GM21447 (cell line): Measurements from ENCODE around the gene IL5.
"Not testable (repeated sequence)": the region's sequence is repeated elsewhere in the genome, so short reads cannot be mapped to it uniquely, and the experiment has no call there.

Experiments used
- ATAC-seq: cut with Tn5 transposase; IDR thresholded peaks from one replicate; pipeline ENCODE4 v1.9.1; 2021; ENCODE audit not compliant: unreplicated experiment

IL5 gene

GRCh38 chr5:132543472-132544201 is at the start of gene IL5:
Gene IL5, minus strand, starts transcription at chr5:132543522. Its CDS starts 44 bp downstream, at chr5:132543478.
- no peak for ATAC-seq

DNA sequence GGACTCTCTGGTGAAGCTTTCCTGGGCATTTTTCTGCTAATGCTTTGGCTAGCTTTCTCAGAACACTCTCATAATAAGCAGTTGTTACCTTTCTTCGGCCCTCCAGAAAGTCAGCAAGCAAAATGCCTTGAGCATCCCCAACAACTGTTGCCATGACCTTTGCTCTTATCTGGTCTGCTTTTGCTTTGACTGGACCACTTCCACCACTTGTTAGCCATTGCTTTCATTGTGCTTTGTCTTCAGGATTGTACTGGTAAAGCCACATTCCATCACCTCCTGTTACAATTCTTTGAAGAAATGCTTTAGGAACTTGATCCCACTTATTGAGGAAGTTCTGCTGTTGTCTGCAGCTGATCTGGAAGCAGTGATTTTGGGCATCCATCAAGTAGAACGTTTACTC is 49.2 kb upstream of the IL5 start:
- no peak for ATAC-seq

DNA sequence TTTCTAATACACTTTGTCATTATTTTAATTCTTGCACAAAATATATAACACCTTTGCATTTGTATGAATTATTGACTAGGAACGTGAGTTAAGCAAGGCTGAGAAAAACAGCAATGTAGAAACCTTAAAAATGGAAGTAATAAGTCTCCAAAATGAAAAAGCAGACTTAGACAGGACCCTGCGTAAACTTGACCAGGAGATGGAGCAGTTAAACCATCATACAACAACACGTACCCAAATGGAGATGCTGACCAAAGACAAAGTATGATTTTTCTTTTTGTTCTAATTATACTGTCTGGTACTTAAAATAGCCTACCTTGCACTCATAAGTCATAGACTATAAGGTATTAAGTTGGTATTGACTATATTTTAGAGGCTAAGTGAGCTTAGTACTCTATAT is 47.8 kb upstream of the IL5 start:
- ATAC-seq: no peak

DNA sequence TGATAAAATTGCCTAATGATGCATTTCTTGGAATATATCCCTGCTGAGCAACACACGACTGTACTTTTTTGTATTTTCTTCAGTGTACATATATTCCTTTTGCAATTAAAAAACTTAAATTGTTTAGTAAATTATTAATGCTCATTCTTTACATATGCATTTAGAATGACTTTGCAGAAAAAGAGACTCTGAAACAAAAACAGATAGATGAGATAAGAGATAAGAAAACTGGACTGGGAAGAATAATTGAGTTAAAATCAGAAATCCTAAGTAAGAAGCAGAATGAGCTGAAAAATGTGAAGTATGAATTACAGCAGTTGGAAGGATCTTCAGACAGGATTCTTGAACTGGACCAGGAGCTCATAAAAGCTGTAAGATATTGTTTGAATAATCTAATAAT is 46.1 kb upstream of the IL5 start:
- ATAC-seq: no peak

GRCh38 chr5:132586063-132586462 is 42.7 kb upstream of the IL5 start:
- no peak for ATAC-seq

GRCh38 chr5:132584560-132584959 is 41.2 kb upstream of the IL5 start:
- ATAC-seq: not testable (repeated sequence)

GRCh38 chr5:132576123-132576522 is 32.8 kb upstream of the IL5 start:
- ATAC-seq: no peak

GRCh38 chr5:132566657-132567056 is 23.3 kb upstream of the IL5 start:
- ATAC-seq: no peak

GRCh38 chr5:132564555-132564954 is 21.2 kb upstream of the IL5 start:
- ATAC-seq: not testable (repeated sequence)

GRCh38 chr5:132561601-132562000 is 18.3 kb upstream of the IL5 start:
- no peak for ATAC-seq

- ATAC-seq: no peak
Observed at GRCh38 chr5:132559383-132560060, 16.2 kb upstream of the IL5 start.

DNA sequence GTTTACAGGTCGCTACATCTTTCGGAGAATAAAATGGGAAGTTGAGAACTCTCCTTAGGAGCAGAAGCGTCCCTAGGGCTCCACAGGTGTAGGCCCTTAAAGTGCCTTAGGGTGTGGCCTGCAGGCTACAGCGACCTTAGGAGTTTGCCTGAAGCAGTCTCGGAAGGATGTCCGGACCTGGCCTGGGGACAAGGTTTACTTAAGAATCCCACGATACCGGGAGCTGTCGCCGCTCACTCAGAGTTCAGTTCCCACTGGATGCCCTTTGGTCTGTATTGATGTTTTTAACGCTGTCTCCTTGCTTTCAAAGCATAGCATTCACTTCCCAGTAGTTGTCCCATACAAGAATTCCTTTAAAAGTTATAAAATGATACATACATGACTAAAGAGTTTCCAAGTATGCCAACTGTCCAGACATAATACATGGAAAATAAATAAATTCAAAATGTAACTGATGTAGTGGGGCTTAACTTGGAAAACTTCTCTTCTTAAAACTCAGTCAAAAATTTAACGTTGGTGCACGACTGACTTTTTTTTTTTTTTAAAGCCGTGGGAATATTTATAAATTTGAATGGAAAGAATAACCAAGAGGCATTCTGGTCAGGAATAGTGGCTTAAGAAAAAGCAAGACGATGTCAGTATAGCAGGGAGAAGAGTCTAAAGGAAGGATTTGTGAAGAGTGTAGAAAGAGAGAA is 14.3 kb upstream of the IL5 start:
- peak; percentile 50 for ATAC-seq

DNA sequence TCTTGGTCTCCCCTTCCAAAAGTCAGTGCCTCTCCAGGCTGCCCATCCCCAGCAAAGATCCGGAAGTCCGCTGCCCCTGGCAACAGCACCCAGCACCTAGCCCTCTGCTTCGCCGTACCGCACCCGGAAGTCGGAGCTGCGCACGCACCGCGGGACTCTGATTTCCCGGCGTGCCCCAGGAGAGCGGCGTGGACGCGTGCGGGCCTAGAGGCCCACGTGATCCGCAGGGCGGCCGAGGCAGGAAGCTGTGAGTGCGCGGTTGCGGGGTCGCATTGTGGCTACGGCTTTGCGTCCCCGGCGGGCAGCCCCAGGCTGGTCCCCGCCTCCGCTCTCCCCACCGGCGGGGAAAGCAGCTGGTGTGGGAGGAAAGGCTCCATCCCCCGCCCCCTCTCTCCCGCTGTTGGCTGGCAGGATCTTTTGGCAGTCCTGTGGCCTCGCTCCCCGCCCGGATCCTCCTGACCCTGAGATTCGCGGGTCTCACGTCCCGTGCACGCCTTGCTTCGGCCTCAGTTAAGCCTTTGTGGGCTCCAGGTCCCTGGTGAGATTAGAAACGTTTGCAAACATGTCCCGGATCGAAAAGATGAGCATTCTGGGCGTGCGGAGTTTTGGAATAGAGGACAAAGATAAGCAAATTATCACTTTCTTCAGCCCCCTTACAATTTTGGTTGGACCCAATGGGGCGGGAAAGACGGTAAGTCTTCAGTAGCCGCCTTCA is 13.6 kb upstream of the IL5 start, which contains the start of gene RAD50:
Gene RAD50, plus strand, starts transcription at position 215 of the 715 bp plus-strand sequence. Its CDS starts 348 bp downstream, at position 563.
- peak; percentile 92 for ATAC-seq

GRCh38 chr5:132556153-132556762 is 12.9 kb upstream of the IL5 start:
- ATAC-seq: no peak

DNA sequence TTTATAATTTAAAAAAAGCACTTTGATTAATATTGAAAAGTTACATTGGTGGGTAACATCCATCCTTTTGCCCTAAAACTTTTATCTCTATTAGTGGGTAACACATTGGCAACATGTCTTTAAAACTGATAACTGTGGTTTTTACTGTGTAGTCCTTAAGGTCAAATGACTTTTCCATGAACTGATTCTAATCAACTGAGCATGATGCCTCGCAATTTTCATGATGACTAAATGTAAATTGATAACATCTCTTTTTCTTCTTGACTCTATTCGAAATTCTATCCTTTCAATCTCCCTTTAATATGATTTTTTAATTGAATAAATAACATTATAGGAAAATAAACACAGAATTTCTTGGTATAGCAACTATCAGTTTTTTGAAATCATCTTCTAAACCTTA is 6.3 kb upstream of the IL5 start:
- ATAC-seq: no peak

DNA sequence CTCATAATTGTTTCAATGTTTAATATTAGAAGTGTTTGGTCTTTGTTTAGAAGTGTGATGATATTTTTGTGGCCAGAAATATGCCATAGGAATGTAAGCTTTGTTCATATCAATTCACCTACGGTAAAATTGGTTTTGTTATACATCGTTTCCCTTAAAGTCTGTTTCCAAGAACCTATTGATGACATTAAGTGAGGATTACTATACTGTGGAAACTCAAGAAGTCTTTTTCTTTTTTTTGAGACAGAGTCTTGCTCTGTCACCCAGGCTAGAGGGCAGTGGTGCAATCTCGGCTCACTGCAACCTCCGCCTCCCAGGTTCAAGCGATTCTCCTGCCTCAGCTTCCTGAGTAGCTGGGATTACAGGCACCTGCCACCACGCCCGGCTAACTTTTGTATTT is 5.5 kb upstream of the IL5 start:
- ATAC-seq: not testable (repeated sequence)

GRCh38 chr5:132547269-132547668 is 3.9 kb upstream of the IL5 start:
- ATAC-seq: no peak

DNA sequence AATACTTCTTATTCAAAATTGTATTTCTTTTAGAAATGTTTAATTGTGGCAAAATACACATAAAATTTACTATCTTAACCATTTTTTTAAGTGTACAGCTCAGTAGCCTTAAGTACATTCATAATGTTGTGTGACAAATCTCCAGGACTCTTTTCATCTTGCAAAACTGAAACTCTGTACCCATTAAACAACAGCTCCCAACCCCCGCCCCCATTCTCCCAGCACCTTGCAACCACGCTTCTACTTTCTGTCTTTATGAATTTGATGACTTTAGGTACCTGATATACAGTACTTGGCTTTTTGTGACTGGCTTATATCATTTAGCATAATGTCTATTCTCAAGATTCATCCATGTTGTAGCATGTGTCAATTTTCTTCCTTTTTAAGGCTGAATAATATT is 2.8 kb upstream of the IL5 start:
- no peak for ATAC-seq

- ATAC-seq: no peak
Observed at GRCh38 chr5:132540764-132541163, 2.6 kb downstream of the IL5 start.

DNA sequence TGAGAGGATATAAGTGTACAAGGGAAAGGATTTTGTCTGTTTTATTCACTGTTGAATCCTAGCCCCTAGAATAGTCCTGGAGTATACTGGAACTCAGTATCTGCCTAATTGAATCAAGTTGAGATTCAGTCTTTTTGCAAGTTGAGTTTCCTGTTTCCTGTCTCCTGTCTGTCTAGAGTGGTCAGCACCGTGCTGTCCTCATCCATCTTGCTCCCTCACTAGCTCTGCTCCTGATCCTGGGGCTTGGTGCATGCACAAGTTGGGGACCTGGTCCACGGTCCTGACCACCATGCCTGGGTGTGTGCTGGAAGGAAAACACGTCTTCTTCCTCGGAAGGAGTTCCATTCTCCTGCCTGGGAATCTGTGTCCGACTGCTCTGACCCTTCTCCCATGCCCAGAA is 3.2 kb downstream of the IL5 start:
- ATAC-seq: no peak

GRCh38 chr5:132539716-132540115 is 3.6 kb downstream of the IL5 start:
- no peak for ATAC-seq
